HEK293 (cell line): ENCODE measurements around the gene FKBP5.

ENCODE experiments used
- CTCF ChIA-PET: fragments of 350-600 bp; formaldehyde crosslinking; extraction: SDS; loops from one replicate; lab custom pipeline; 2021; ENCODE audit warnings: antibody characterized with exemption; lab: Yijun Ruan, JAX
- POLR2A ChIA-PET: fragments of 300-600 bp; formaldehyde crosslinking; extraction: SDS; loops from one replicate; lab custom pipeline; 2020; ENCODE audit warnings: antibody characterized with exemption, inconsistent platforms; lab: Yijun Ruan, JAX
- H3K27ac ChIP-seq: fragments of 200-500 bp; sonication (Bioruptor generic); 2 replicates; pipeline ENCODE4 v1.5.1; 2014; ENCODE audit warnings: low read depth, low read length, control low read depth, inconsistent platforms; ENCODE audit errors: extremely low read depth
- H3K36me3 ChIP-seq, 2 experiments: fragments of 200-500 bp in 1 of 2; sonication (Bioruptor generic) in 1 of 2; 1 replicate in 1 of 2; 2 replicates in 1 of 2; pipeline ENCODE4 v1.5.1; 2014 to 2017; ENCODE audit warnings: inconsistent platforms in 2 of 2, low read length in 2 of 2; ENCODE audit not compliant: control insufficient read depth in 2 of 2, insufficient read depth in 1 of 2
- H3K4me1 ChIP-seq: fragments of 200-500 bp; sonication (Bioruptor generic); 2 replicates; pipeline ENCODE4 v1.5.1; 2014; ENCODE audit warnings: mild to moderate bottlenecking, low read length, inconsistent platforms; ENCODE audit not compliant: control insufficient read depth, insufficient read depth
- H3K4me3 ChIP-seq: 2 replicates; pipeline ENCODE4 v1.5.1; 2011; ENCODE audit warnings: low read depth, mild to moderate bottlenecking, control low read depth, low read length, moderate library complexity
- H3K9me3 ChIP-seq: fragments of 200-500 bp; sonication (Bioruptor generic); 2 replicates; pipeline ENCODE4 v1.5.1; 2014; ENCODE audit warnings: low read depth, low read length, inconsistent platforms; ENCODE audit not compliant: control insufficient read depth, insufficient read depth
- GLI4 ChIP-seq: fragments of 450-650 bp; formaldehyde crosslinking; IDR thresholded peaks from 2 replicates; pipeline ENCODE4 v1.5.1; 2016; ENCODE audit warnings: missing biosample characterization, missing genetic modification characterization
- GLIS1 ChIP-seq: fragments of 450-650 bp; formaldehyde crosslinking; IDR thresholded peaks from 2 replicates; pipeline ENCODE4 v1.5.1; 2016; ENCODE audit warnings: missing biosample characterization, missing genetic modification characterization
- HOXA7 ChIP-seq: sonication (generic); formaldehyde crosslinking; IDR thresholded peaks from 2 replicates; pipeline ENCODE4 v1.8.1; 2022; ENCODE audit warnings: missing genetic modification reagents, borderline replicate concordance
- KLF10 ChIP-seq: fragments of 450-650 bp; IDR thresholded peaks from 2 replicates; pipeline ENCODE4 v1.5.1; 2018; ENCODE audit warnings: missing biosample characterization, mild to moderate bottlenecking, missing genetic modification characterization
- OVOL3 ChIP-seq: fragments of 450-650 bp; formaldehyde crosslinking; IDR thresholded peaks from 2 replicates; pipeline ENCODE4 v1.5.1; 2016; ENCODE audit warnings: missing biosample characterization, missing genetic modification characterization
- TCF7L2 ChIP-seq: IDR thresholded peaks from 2 replicates; pipeline ENCODE4 v1.6.1; 2011; ENCODE audit warnings: low read depth, mild to moderate bottlenecking, inconsistent platforms, low read length, moderate library complexity, borderline replicate concordance
- WT1 ChIP-seq: fragments of 450-650 bp; formaldehyde crosslinking; IDR thresholded peaks from 2 replicates; pipeline ENCODE4 v1.5.1; 2016; ENCODE audit warnings: missing biosample characterization, missing genetic modification characterization
- ZNF202 ChIP-seq: fragments of 450-650 bp; formaldehyde crosslinking; IDR thresholded peaks from 2 replicates; pipeline ENCODE4 v1.5.1; 2016; ENCODE audit warnings: missing biosample characterization, missing genetic modification characterization, borderline replicate concordance
- ZNF223 ChIP-seq: fragments of 450-650 bp; formaldehyde crosslinking; IDR thresholded peaks from 2 replicates; pipeline ENCODE4 v1.5.1; 2016; ENCODE audit warnings: missing biosample characterization, missing genetic modification characterization
- ZNF24 ChIP-seq: fragments of 450-650 bp; formaldehyde crosslinking; IDR thresholded peaks from 2 replicates; pipeline ENCODE4 v1.5.1; 2016; ENCODE audit warnings: missing biosample characterization, missing genetic modification characterization
- ZNF292 ChIP-seq: fragments of 450-650 bp; formaldehyde crosslinking; IDR thresholded peaks from 2 replicates; pipeline ENCODE4 v1.5.1; 2016; ENCODE audit warnings: low read depth, missing biosample characterization, missing genetic modification characterization, borderline replicate concordance
- ZNF416 ChIP-seq: fragments of 450-650 bp; formaldehyde crosslinking; IDR thresholded peaks from 2 replicates; pipeline ENCODE4 v1.5.1; 2016; ENCODE audit warnings: missing biosample characterization, missing genetic modification characterization
- ZNF423 ChIP-seq: fragments of 450-650 bp; formaldehyde crosslinking; IDR thresholded peaks from 2 replicates; pipeline ENCODE4 v1.5.1; 2016; ENCODE audit warnings: missing biosample characterization, missing genetic modification characterization
- ZNF530 ChIP-seq: fragments of 450-650 bp; formaldehyde crosslinking; IDR thresholded peaks from 2 replicates; pipeline ENCODE4 v1.5.1; 2016; ENCODE audit warnings: low read depth, missing biosample characterization, missing genetic modification characterization
- ZNF548 ChIP-seq: fragments of 450-650 bp; formaldehyde crosslinking; IDR thresholded peaks from 2 replicates; pipeline ENCODE4 v1.5.1; 2016; ENCODE audit warnings: missing biosample characterization, missing genetic modification characterization
- ZNF623 ChIP-seq: fragments of 450-650 bp; formaldehyde crosslinking; IDR thresholded peaks from 2 replicates; pipeline ENCODE4 v1.5.1; 2016; ENCODE audit warnings: missing biosample characterization, missing genetic modification characterization
- ZNF660 ChIP-seq: fragments of 450-650 bp; IDR thresholded peaks from 2 replicates; pipeline ENCODE4 v1.5.1; 2018; ENCODE audit warnings: missing biosample characterization, mild to moderate bottlenecking, missing genetic modification characterization
- ZNF747 ChIP-seq: fragments of 450-650 bp; formaldehyde crosslinking; IDR thresholded peaks from 2 replicates; pipeline ENCODE4 v1.5.1; 2016; ENCODE audit warnings: missing biosample characterization, missing genetic modification characterization
- TF ChIP-seq, protein P1 (sequence below): fragments of 450-650 bp; formaldehyde crosslinking; IDR thresholded peaks from 2 replicates; pipeline ENCODE4 v1.5.1; 2016; ENCODE audit warnings: missing biosample characterization, missing genetic modification characterization, borderline replicate concordance
- TF ChIP-seq, protein P2 (sequence below): fragments of 450-650 bp; formaldehyde crosslinking; IDR thresholded peaks from 2 replicates; pipeline ENCODE4 v1.5.1; 2017; ENCODE audit warnings: missing biosample characterization, missing genetic modification characterization
- TF ChIP-seq, protein P3 (sequence below): fragments of 450-650 bp; formaldehyde crosslinking; IDR thresholded peaks from 2 replicates; pipeline ENCODE4 v1.5.1; 2016; ENCODE audit warnings: missing biosample characterization, missing genetic modification characterization
- TF ChIP-seq, protein P4 (sequence below): fragments of 450-650 bp; formaldehyde crosslinking; IDR thresholded peaks from 2 replicates; pipeline ENCODE4 v1.5.1; 2016; ENCODE audit warnings: missing biosample characterization, missing genetic modification characterization, low read depth
- TF ChIP-seq, protein P5 (sequence below): fragments of 450-650 bp; formaldehyde crosslinking; IDR thresholded peaks from 2 replicates; pipeline ENCODE4 v1.5.1; 2016; ENCODE audit warnings: missing biosample characterization, missing genetic modification characterization
- TF ChIP-seq, protein P6 (sequence below): fragments of 450-650 bp; formaldehyde crosslinking; IDR thresholded peaks from 2 replicates; pipeline ENCODE4 v1.5.1; 2016; ENCODE audit warnings: missing biosample characterization, missing genetic modification characterization

FKBP5 gene

DNA sequence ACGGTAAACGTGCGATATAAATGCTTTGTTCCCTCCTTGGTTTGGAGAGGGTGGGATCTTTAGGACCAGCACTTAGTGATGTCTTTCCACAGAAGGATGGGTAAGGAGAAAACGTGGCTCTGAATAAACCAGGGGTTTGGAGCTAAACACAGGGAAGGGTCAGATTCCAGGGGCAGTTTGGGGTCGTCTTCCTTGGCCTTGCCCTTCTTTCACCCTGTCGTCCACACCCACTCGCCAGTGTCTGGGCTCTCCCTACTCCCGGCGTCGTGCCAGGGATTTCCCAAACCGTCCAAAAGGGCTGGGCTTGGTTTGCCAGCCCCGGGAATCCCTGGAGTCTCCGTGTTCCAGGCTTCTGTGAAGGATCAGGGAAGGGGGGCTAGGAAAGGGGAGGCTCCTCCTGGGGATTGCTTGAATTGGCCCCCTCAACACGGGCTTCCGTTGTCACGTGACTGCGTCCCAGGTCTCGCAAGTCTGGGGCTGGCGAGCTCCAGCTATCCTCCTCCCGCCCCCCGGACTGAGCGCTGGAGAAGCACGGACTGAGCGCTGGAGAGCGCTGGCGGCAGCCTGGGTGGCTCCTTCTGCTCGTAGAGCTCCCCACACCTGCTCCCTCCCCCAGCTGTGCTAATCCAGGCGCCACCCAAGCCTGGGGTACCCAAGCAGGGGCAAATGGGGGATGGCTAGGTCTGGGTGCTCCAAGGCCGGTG is 38.7 kb upstream of the FKBP5 start:
- Histone ChIP-seq H3K4me3 (peak overlapping the region; percentile 47), H3K9me3 (no peaks in the 10 kb centered on the region), H3K27ac (peak overlapping the region; percentile 91), H3K4me1 (peaks cover 20% of the 10 kb centered on the region), H3K36me3 (no peaks in the 10 kb centered on the region)
- ChIA-PET POLR2A (interaction anchor here (0.6 to 2.8 kb wide), 14 partner anchors 9 to 256 kb away, joined by 3 to 14 read pairs (median 4); partner anchors contain the start of genes FKBP5 and TEAD3), CTCF (interaction anchor here (0.7 to 3.5 kb wide), 9 partner anchors 9 to 205 kb away, joined by 3 to 22 read pairs (median 4); partner anchors contain the start of gene ARMC12)
- TF ChIP-seq, protein P1, sequence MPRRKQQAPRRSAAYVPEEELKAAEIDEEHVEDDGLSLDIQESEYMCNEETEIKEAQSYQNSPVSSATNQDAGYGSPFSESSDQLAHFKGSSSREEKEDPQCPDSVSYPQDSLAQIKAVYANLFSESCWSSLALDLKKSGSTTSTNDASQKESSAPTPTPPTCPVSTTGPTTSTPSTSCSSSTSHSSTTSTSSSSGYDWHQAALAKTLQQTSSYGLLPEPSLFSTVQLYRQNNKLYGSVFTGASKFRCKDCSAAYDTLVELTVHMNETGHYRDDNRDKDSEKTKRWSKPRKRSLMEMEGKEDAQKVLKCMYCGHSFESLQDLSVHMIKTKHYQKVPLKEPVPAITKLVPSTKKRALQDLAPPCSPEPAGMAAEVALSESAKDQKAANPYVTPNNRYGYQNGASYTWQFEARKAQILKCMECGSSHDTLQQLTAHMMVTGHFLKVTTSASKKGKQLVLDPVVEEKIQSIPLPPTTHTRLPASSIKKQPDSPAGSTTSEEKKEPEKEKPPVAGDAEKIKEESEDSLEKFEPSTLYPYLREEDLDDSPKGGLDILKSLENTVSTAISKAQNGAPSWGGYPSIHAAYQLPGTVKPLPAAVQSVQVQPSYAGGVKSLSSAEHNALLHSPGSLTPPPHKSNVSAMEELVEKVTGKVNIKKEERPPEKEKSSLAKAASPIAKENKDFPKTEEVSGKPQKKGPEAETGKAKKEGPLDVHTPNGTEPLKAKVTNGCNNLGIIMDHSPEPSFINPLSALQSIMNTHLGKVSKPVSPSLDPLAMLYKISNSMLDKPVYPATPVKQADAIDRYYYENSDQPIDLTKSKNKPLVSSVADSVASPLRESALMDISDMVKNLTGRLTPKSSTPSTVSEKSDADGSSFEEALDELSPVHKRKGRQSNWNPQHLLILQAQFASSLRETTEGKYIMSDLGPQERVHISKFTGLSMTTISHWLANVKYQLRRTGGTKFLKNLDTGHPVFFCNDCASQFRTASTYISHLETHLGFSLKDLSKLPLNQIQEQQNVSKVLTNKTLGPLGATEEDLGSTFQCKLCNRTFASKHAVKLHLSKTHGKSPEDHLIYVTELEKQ (tag by site-specific recombination), result peak; percentile 6; the same call in 1 of the 2 replicates
- peak; percentile 27; the same call in 1 of the 2 replicates for TF ChIP-seq WT1 (tag by site-specific recombination)
- TF ChIP-seq GLIS1 (tag by site-specific recombination), result peak; percentile 82
- TF ChIP-seq GLI4 (tag by site-specific recombination), result 0 out of 2 replicates have a peak, but pooled peaks have one; percentile 19
- TF ChIP-seq ZNF202 (tag by site-specific recombination), result no peak
- no peak for TF ChIP-seq ZNF548 (tag by site-specific recombination)
- TF ChIP-seq HOXA7 (CRISPR knock-in tag), result no peak
- TF ChIP-seq ZNF223 (tag by site-specific recombination), result no peak
- TF ChIP-seq ZNF623 (tag by site-specific recombination), result no peak
- peak; percentile 29; the same call in 1 of the 2 replicates for TF ChIP-seq ZNF423 (tag by site-specific recombination)
- no peak for TF ChIP-seq ZNF660
- no peak for TF ChIP-seq ZNF530 (tag by site-specific recombination)
- TF ChIP-seq, protein P2, sequence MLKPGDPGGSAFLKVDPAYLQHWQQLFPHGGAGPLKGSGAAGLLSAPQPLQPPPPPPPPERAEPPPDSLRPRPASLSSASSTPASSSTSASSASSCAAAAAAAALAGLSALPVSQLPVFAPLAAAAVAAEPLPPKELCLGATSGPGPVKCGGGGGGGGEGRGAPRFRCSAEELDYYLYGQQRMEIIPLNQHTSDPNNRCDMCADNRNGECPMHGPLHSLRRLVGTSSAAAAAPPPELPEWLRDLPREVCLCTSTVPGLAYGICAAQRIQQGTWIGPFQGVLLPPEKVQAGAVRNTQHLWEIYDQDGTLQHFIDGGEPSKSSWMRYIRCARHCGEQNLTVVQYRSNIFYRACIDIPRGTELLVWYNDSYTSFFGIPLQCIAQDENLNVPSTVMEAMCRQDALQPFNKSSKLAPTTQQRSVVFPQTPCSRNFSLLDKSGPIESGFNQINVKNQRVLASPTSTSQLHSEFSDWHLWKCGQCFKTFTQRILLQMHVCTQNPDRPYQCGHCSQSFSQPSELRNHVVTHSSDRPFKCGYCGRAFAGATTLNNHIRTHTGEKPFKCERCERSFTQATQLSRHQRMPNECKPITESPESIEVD (tag by site-specific recombination), result no peak
- TF ChIP-seq, protein P3, sequence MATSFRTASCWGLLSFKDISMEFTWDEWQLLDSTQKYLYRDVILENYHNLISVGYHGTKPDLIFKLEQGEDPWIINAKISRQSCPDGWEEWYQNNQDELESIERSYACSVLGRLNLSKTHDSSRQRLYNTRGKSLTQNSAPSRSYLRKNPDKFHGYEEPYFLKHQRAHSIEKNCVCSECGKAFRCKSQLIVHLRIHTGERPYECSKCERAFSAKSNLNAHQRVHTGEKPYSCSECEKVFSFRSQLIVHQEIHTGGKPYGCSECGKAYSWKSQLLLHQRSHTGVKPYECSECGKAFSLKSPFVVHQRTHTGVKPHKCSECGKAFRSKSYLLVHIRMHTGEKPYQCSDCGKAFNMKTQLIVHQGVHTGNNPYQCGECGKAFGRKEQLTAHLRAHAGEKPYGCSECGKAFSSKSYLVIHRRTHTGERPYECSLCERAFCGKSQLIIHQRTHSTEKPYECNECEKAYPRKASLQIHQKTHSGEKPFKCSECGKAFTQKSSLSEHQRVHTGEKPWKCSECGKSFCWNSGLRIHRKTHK, result no peak
- no peak for TF ChIP-seq ZNF416 (tag by site-specific recombination)
- no peak for TF ChIP-seq TCF7L2
- TF ChIP-seq, protein P4, sequence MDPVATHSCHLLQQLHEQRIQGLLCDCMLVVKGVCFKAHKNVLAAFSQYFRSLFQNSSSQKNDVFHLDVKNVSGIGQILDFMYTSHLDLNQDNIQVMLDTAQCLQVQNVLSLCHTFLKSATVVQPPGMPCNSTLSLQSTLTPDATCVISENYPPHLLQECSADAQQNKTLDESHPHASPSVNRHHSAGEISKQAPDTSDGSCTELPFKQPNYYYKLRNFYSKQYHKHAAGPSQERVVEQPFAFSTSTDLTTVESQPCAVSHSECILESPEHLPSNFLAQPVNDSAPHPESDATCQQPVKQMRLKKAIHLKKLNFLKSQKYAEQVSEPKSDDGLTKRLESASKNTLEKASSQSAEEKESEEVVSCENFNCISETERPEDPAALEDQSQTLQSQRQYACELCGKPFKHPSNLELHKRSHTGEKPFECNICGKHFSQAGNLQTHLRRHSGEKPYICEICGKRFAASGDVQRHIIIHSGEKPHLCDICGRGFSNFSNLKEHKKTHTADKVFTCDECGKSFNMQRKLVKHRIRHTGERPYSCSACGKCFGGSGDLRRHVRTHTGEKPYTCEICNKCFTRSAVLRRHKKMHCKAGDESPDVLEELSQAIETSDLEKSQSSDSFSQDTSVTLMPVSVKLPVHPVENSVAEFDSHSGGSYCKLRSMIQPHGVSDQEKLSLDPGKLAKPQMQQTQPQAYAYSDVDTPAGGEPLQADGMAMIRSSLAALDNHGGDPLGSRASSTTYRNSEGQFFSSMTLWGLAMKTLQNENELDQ (tag by site-specific recombination), result no peak
- no peak for TF ChIP-seq OVOL3 (tag by site-specific recombination)
- TF ChIP-seq KLF10 (tag by site-specific recombination), result no peak
- TF ChIP-seq, protein P5, sequence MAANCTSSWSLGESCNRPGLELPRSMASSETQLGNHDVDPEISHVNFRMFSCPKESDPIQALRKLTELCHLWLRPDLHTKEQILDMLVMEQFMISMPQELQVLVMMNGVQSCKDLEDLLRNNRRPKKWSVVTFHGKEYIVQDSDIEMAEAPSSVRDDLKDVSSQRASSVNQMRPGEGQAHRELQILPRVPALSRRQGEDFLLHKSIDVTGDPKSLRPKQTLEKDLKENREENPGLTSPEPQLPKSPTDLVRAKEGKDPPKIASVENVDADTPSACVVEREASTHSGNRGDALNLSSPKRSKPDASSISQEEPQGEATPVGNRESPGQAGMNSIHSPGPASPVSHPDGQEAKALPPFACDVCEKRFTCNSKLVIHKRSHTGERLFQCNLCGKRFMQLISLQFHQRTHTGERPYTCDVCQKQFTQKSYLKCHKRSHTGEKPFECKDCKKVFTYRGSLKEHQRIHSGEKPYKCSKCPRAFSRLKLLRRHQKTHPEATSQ (tag by site-specific recombination), result no peak
- TF ChIP-seq, protein P6, sequence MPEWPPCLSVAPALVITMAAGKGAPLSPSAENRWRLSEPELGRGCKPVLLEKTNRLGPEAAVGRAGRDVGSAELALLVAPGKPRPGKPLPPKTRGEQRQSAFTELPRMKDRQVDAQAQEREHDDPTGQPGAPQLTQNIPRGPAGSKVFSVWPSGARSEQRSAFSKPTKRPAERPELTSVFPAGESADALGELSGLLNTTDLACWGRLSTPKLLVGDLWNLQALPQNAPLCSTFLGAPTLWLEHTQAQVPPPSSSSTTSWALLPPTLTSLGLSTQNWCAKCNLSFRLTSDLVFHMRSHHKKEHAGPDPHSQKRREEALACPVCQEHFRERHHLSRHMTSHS, result no peak
- TF ChIP-seq ZNF292 (tag by site-specific recombination), result no peak
- TF ChIP-seq ZNF747 (tag by site-specific recombination), result no peak
- peak; percentile 49; the same call in 1 of the 2 replicates for TF ChIP-seq ZNF24 (tag by site-specific recombination)
